Liver (tissue), 9 donors: Measurements from ENCODE around the gene ARHGEF28. TPM values are rescaled to one million over a fixed set of nuclear protein-coding genes. Genes with fewer than 3 reads are reported as not detected.

ENCODE experiments used
- DNase-seq: peaks from one replicate; pipeline ENCODE4 v3.0.0-alpha.2; 2017; ENCODE audit warnings: low spot score
- H3K27ac ChIP-seq, 2 donors: one replicate each; pipeline ENCODE4 v1.7.0; 2013; ENCODE audit warnings: inconsistent platforms in 2 of 2, low read length in 2 of 2, control low read depth in 1 of 2, low read depth in 1 of 2, mild to moderate bottlenecking in 1 of 2
- H3K27me3 ChIP-seq, 4 donors: one replicate each; pipeline versions ENCODE4 v1.6.1 to v1.7.0; 2013; ENCODE audit warnings: low read length in 3 of 4, inconsistent platforms in 1 of 4, mild to moderate bottlenecking in 1 of 4, moderate library complexity in 1 of 4; ENCODE audit not compliant: control insufficient read depth in 4 of 4, insufficient read depth in 4 of 4
- H3K36me3 ChIP-seq, 4 donors: one replicate each; pipeline versions ENCODE4 v1.6.1 to v1.7.0; 2013; ENCODE audit warnings: low read length in 3 of 4, mild to moderate bottlenecking in 3 of 4, low read depth in 1 of 4, moderate library complexity in 1 of 4; ENCODE audit not compliant: control insufficient read depth in 4 of 4, insufficient read depth in 3 of 4
- H3K4me1 ChIP-seq, 4 donors: one replicate each; pipeline versions ENCODE4 v1.6.1 to v1.7.0; 2013; ENCODE audit warnings: low read length in 3 of 4, mild to moderate bottlenecking in 3 of 4, moderate library complexity in 1 of 4; ENCODE audit not compliant: control insufficient read depth in 4 of 4, insufficient read depth in 4 of 4
- H3K4me3 ChIP-seq, 3 donors: one replicate each; pipeline versions ENCODE4 v1.6.1 to v1.7.0; 2013; ENCODE audit warnings: low read length in 3 of 3, control low read depth in 1 of 3, low read depth in 1 of 3, mild to moderate bottlenecking in 1 of 3
- H3K9ac ChIP-seq, 2 donors: one replicate each; pipeline ENCODE4 v1.7.0; 2013; ENCODE audit warnings: low read length in 2 of 2, mild to moderate bottlenecking in 2 of 2, moderate library complexity in 2 of 2, control low read depth in 1 of 2, low read depth in 1 of 2
- H3K9me3 ChIP-seq, 4 donors: one replicate each; pipeline versions ENCODE4 v1.6.1 to v1.7.0; 2013; ENCODE audit warnings: low read length in 3 of 4; ENCODE audit not compliant: control insufficient read depth in 4 of 4
- ATF3 ChIP-seq: IDR thresholded peaks from 2 replicates; pipeline ENCODE4 v1.6.1; 2016; ENCODE audit warnings: antibody characterized with exemption
- CTCF ChIP-seq: fragments of 150-350 bp; IDR thresholded peaks from 2 replicates; pipeline ENCODE4 v1.5.1; 2017; ENCODE audit warnings: improper control_type of control experiment, low read depth, low read length; ENCODE audit not compliant: missing input control
- EGR1 ChIP-seq, 2 donors: IDR thresholded peaks; 2 replicates each; pipeline ENCODE4 v1.6.1; 2016 to 2018; ENCODE audit warnings: antibody characterized with exemption in 2 of 2, low read depth in 2 of 2
- FOXA1 ChIP-seq: IDR thresholded peaks from 2 replicates; pipeline ENCODE4 v1.6.1; 2016; ENCODE audit warnings: antibody characterized with exemption
- FOXA2 ChIP-seq: IDR thresholded peaks from 2 replicates; pipeline ENCODE4 v1.6.1; 2016; ENCODE audit warnings: antibody characterized with exemption
- GABPA ChIP-seq, 2 donors: IDR thresholded peaks in 1 of 2; conservative IDR thresholded peaks in 1 of 2; 2 replicates each; pipeline ENCODE4 v1.6.1; 2016; ENCODE audit warnings: antibody characterized with exemption in 2 of 2, mild to moderate bottlenecking in 1 of 2, moderate library complexity in 1 of 2
- HNF4A ChIP-seq, 2 donors: conservative IDR thresholded peaks; 2 replicates each; pipeline ENCODE4 v1.6.1; 2016; ENCODE audit warnings: antibody characterized with exemption in 2 of 2, mild to moderate bottlenecking in 2 of 2
- HNF4G ChIP-seq: IDR thresholded peaks from 2 replicates; pipeline ENCODE4 v1.6.1; 2016; ENCODE audit warnings: antibody characterized with exemption
- JUND ChIP-seq, 2 donors: IDR thresholded peaks; 2 replicates each; pipeline ENCODE4 v1.6.1; 2016; ENCODE audit warnings: antibody characterized with exemption in 2 of 2
- MAX ChIP-seq: IDR thresholded peaks from 2 replicates; pipeline ENCODE4 v1.6.1; 2016; ENCODE audit warnings: antibody characterized with exemption
- NR2F2 ChIP-seq: IDR thresholded peaks from 2 replicates; pipeline ENCODE4 v1.6.1; 2016; ENCODE audit warnings: antibody characterized with exemption
- RAD21 ChIP-seq, 2 donors: IDR thresholded peaks; 2 replicates each; pipeline ENCODE4 v1.6.1; 2016; ENCODE audit warnings: antibody characterized with exemption in 2 of 2, mild to moderate bottlenecking in 2 of 2
- REST ChIP-seq: IDR thresholded peaks from 2 replicates; pipeline ENCODE4 v1.6.1; 2016; ENCODE audit warnings: antibody characterized with exemption, mild to moderate bottlenecking
- RXRA ChIP-seq, 2 donors: IDR thresholded peaks; 2 replicates each; pipeline ENCODE4 v1.6.1; 2017 to 2018; ENCODE audit warnings: antibody characterized with exemption in 2 of 2, mild to moderate bottlenecking in 1 of 2
- SP1 ChIP-seq: IDR thresholded peaks from 2 replicates; pipeline ENCODE4 v1.6.1; 2018; ENCODE audit warnings: antibody characterized with exemption, mild to moderate bottlenecking
- TAF1 ChIP-seq: conservative IDR thresholded peaks from 2 replicates; pipeline ENCODE4 v1.6.1; 2016; ENCODE audit warnings: antibody characterized with exemption, mild to moderate bottlenecking
- YY1 ChIP-seq: IDR thresholded peaks from 2 replicates; pipeline ENCODE4 v1.6.1; 2016; ENCODE audit warnings: antibody characterized with exemption, mild to moderate bottlenecking
- ZBTB33 ChIP-seq: IDR thresholded peaks from 2 replicates; pipeline ENCODE4 v1.6.1; 2016; ENCODE audit warnings: antibody characterized with exemption
- WGBS: extraction: QIAGEN DNeasy Blood & Tissue Kit; methylation state at CpG from one replicate; pipeline ENCODE4 v1.1.7; 2013; 5-methylcytosine and 5-hydroxymethylcytosine counted together
- polyA plus RNA-seq, 2 donors: library from polyadenylated mRNA; stranded (reverse) in 1 of 2; unstranded in 1 of 2; fragments of 200-250 nt in 1 of 2; fragments of >200 nt in 1 of 2; fragmentation: Nextera tagmentation in 1 of 2; extraction: Ambion mirVana in 1 of 2; gene quantifications; one replicate each; pipeline versions ENCODE4 v1.2.1 to v1.2.3, GENCODE V29; 2013 to 2015
- total RNA-seq, 2 donors: library from RNA; depleted of rRNA; stranded (reverse); fragments of >200 nt; gene quantifications; one replicate each; pipeline ENCODE4 v1.2.3, GENCODE V29; 2014
- donor health status: healthy.
- donor health status: healthy.
- donor health status: healthy.
- donor health status: healthy.
- donor health status: healthy.

ARHGEF28 gene
- total and polyA plus RNA-seq, 4 donors = 1.6 to 13.9 (median 3.6) TPM

GRCh38 chr5:73922875-73923557, 297.0 kb downstream of the ARHGEF28 start:
- H3K9ac ChIP-seq = no peak overlapping the region
- 75% methylated on average over 7 of the region's 7 CpGs for WGBS
- no peak for DNase-seq
- no peaks in the 10 kb centered on the region for H3K9me3 ChIP-seq
- peaks cover 2 to 13% (median 9%) of the 10 kb centered on the region in 4 donors for H3K4me1 ChIP-seq
- no peaks in the 10 kb centered on the region for H3K27me3 ChIP-seq
- H3K4me3 ChIP-seq = no peak overlapping the region
- H3K36me3 ChIP-seq = no peaks in the 10 kb centered on the region
- no peak for TF ChIP-seq FOXA2
- TF ChIP-seq SP1 = no peak
- no peak for TF ChIP-seq MAX
- TF ChIP-seq FOXA1 = no peak
- TF ChIP-seq ZBTB33 = no peak
- no peak for TF ChIP-seq REST
- no peak for TF ChIP-seq YY1
- TF ChIP-seq HNF4G = no peak
- TF ChIP-seq ATF3 = no peak
- no peak for TF ChIP-seq RAD21 (IDR thresholded peaks at IDR 0.05)
- TF ChIP-seq NR2F2 = no peak
- TF ChIP-seq CTCF = no peak
- TF ChIP-seq JUND (IDR thresholded peaks at IDR 0.05) = no peak
- TF ChIP-seq RXRA (IDR thresholded peaks at IDR 0.05) = no peak
- TF ChIP-seq GABPA (IDR thresholded peaks at IDR 0.05 in 1 of 2, conservative IDR thresholded peaks at IDR 0.05 in 1 of 2) = no peak
- TF ChIP-seq HNF4A (conservative IDR thresholded peaks at IDR 0.05) = no peak
- TF ChIP-seq EGR1 (IDR thresholded peaks at IDR 0.05; ENCODE audit: low read depth in 2 of 2) = no peak
- no peak for TF ChIP-seq TAF1
- no peak overlapping the region for H3K27ac ChIP-seq
